Activated CD8-positive, alpha-beta memory T cell treated with anti-CD3 and anti-CD28 coated beads, Interleukin-2, amount 50 U/mL, for 1 hour (primary cell): ENCODE measurements around the gene PRSS3.
"Not testable (repeated sequence)": the region's sequence is repeated elsewhere in the genome, so short reads cannot be mapped to it uniquely, and the experiment has no call there.

Source experiments
- DNase-seq: peaks from one replicate; pipeline ENCODE4 v3.0.0-alpha.2; 2020; ENCODE audit errors: extremely low read depth

The PRSS3 gene

GRCh38 chr9:33786681-33787080 lies 8.7 kb upstream of the PRSS3 start:
- no peak for DNase-seq

- no peak for DNase-seq
These were observed 7.5 kb upstream of the PRSS3 start for GRCh38 chr9:33787839-33788238.

GRCh38 chr9:33789429-33789828 lies 5.9 kb upstream of the PRSS3 start:
- DNase-seq = not testable (repeated sequence)

GRCh38 chr9:33791117-33791516 lies 4.2 kb upstream of the PRSS3 start:
- DNase-seq = no peak

GRCh38 chr9:33793496-33793895 lies 1.9 kb upstream of the PRSS3 start:
- not testable (repeated sequence) for DNase-seq

- no peak for DNase-seq
These were observed 801 bp upstream of the PRSS3 start for GRCh38 chr9:33794560-33794959.

GRCh38 chr9:33795819-33796218 lies 458 bp downstream of the PRSS3 start:
- DNase-seq = no peak

GRCh38 chr9:33796679-33797078 lies 1.3 kb downstream of the PRSS3 start:
- DNase-seq = not testable (repeated sequence)

- no peak for DNase-seq
These were observed 2.5 kb downstream of the PRSS3 start for GRCh38 chr9:33797837-33798236.

- DNase-seq = no peak
These were observed 3.2 kb downstream of the PRSS3 start for GRCh38 chr9:33798545-33798944.

GRCh38 chr9:33799928-33800704 lies 4.8 kb downstream of the PRSS3 start:
- no peak for DNase-seq

- DNase-seq = no peak
These were observed 5.5 kb downstream of the PRSS3 start for GRCh38 chr9:33800886-33801285.

- DNase-seq = not testable (repeated sequence)
These were observed 6.7 kb downstream of the PRSS3 start for GRCh38 chr9:33801943-33802500.

- DNase-seq = not testable (repeated sequence)
These were observed 8.8 kb downstream of the PRSS3 start for GRCh38 chr9:33804196-33804595.

GRCh38 chr9:33807156-33807555 lies 11.8 kb downstream of the PRSS3 start:
- DNase-seq = not testable (repeated sequence)

- not testable (repeated sequence) for DNase-seq
These were observed 13.6 kb downstream of the PRSS3 start for GRCh38 chr9:33808979-33809322.

- no peak for DNase-seq
These were observed 14.1 kb downstream of the PRSS3 start for GRCh38 chr9:33809506-33809905.

GRCh38 chr9:33813712-33814641 lies 18.6 kb downstream of the PRSS3 start:
- no peak for DNase-seq

GRCh38 chr9:33815781-33816180 lies 20.4 kb downstream of the PRSS3 start:
- DNase-seq = no peak

GRCh38 chr9:33816327-33817252 lies 21.2 kb downstream of the PRSS3 start, which contains the start of gene UBE2R2:
Gene UBE2R2 (plus strand): TSS chr9:33817160. CDS start chr9:33817758, 598 bp downstream.
- peak; percentile 76 for DNase-seq
